IPS-20b (cell line): Measurements from ENCODE around the gene CCL27.
A peak's percentile ranks its signal among the peaks of the same experiment; 100 is the strongest.

Experiments used
- H3K27ac ChIP-seq: one replicate; pipeline ENCODE4 v1.5.1; 2013; ENCODE audit warnings: low read length
- H3K27me3 ChIP-seq: 2 replicates; pipeline ENCODE4 v1.6.1; 2013; ENCODE audit warnings: mild to moderate bottlenecking, low read length, inconsistent platforms; ENCODE audit not compliant: insufficient read depth
- H3K36me3 ChIP-seq: 2 replicates; pipeline ENCODE4 v1.6.1; 2013; ENCODE audit warnings: low read depth, mild to moderate bottlenecking, inconsistent platforms, low read length, moderate library complexity; ENCODE audit not compliant: insufficient read depth
- H3K4me1 ChIP-seq: 2 replicates; pipeline ENCODE4 v1.6.1; 2013; ENCODE audit warnings: mild to moderate bottlenecking, control low read depth, inconsistent platforms, low read length, moderate library complexity; ENCODE audit not compliant: insufficient read depth
- H3K4me3 ChIP-seq: 2 replicates; pipeline ENCODE4 v1.5.1; 2013; ENCODE audit warnings: mild to moderate bottlenecking, low read length, inconsistent platforms
- H3K9ac ChIP-seq: 2 replicates; pipeline ENCODE4 v1.6.1; 2013; ENCODE audit warnings: low read depth, mild to moderate bottlenecking, inconsistent platforms, low read length, moderate library complexity
- H3K9me3 ChIP-seq: 2 replicates; pipeline ENCODE4 v1.6.1; 2013; ENCODE audit warnings: mild to moderate bottlenecking, low read depth, low read length, inconsistent platforms; ENCODE audit not compliant: insufficient read depth

The CCL27 gene

DNA sequence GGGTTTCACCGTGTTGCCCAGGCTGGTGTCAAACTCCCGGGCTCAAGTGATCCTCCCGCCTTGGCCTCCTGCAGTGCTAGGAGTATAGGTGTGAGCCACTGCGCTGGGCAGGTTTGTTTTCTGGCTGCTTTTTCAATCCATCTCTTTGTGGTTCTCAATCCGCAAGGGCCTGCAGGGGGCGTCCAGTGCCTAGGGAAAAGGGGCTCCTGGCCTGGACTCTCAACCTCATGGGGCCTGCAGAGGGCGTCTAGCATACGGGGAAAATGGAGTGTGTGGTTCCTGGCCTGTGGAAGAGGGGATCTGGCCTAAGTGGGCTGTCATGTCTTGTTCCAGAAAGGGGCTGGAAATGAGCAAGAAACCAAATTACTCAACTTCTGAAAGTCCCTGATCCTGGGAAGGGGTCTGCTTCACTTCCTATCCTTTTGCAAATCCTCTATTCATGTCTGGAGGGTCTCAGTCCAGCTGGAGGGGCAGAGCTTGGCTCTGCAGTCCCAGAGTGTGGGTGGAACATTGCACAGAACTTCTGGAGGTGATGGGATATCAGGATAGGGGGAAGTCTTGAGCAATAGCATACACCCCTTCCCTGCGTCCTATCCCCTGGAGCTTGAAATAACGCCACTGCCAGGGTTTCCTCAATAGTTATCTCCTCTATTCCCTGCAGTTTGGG, 12.7 kb upstream of the CCL27 start:
- Histone ChIP-seq H3K27me3 (no peaks in the 10 kb centered on the region), H3K27ac (no peak overlapping the region), H3K36me3 (no peaks in the 10 kb centered on the region), H3K9me3 (no peaks in the 10 kb centered on the region), H3K4me1 (no peaks in the 10 kb centered on the region), H3K9ac (no peak overlapping the region), H3K4me3 (no peak overlapping the region)

DNA sequence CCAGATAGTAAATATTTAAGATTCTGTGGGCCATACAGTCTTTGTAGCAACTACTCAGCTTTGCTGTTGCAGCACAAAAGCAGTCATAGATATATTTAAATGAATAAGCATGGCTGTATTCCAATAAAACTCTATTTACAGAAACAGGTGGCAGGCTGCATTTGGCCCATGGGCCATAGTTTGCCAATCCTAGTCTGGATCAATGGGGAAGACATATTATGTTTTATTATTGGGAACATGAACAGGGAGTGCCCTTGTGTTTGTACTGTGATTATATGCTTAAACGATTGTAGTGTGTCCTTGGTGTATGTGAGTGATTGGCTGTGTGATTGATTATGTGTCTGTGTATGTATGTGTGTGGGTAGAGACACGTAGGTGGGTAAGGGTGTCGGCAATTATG, 12.0 kb upstream of the CCL27 start:
- H3K4me1 ChIP-seq = no peaks in the 10 kb centered on the region
- no peak overlapping the region for H3K4me3 ChIP-seq
- no peak overlapping the region for H3K9ac ChIP-seq
- H3K36me3 ChIP-seq = no peaks in the 10 kb centered on the region
- H3K27me3 ChIP-seq = no peaks in the 10 kb centered on the region
- H3K27ac ChIP-seq = no peak overlapping the region
- H3K9me3 ChIP-seq = peaks cover 4% of the 10 kb centered on the region; the same call in 1 of the 2 replicates

DNA sequence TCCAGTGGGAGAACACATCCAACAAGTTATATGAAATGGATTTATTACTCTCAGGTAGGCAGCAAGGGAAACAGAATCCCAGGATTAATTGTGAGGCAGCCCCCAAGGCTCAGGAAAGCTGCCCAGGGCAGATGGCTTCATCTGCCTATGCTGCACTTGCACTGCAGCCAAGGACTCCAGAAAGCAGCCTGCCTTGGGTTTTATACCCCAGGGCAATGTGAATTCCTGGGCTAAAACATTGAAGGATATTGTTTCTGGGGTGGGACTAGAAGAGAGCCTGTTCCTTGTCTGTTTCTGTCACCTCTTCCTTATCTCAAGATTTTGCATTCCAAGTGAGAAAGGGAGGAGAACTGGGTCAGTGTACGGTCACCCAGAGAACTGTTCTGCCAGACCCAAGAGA, 8.8 kb upstream of the CCL27 start:
- H3K27me3 ChIP-seq = no peaks in the 10 kb centered on the region
- H3K9me3 ChIP-seq = peaks cover 4% of the 10 kb centered on the region; the same call in 1 of the 2 replicates
- no peak overlapping the region for H3K27ac ChIP-seq
- no peaks in the 10 kb centered on the region for H3K4me1 ChIP-seq
- no peak overlapping the region for H3K9ac ChIP-seq
- no peaks in the 10 kb centered on the region; the same call in 1 of the 2 replicates for H3K36me3 ChIP-seq
- no peak overlapping the region for H3K4me3 ChIP-seq

DNA sequence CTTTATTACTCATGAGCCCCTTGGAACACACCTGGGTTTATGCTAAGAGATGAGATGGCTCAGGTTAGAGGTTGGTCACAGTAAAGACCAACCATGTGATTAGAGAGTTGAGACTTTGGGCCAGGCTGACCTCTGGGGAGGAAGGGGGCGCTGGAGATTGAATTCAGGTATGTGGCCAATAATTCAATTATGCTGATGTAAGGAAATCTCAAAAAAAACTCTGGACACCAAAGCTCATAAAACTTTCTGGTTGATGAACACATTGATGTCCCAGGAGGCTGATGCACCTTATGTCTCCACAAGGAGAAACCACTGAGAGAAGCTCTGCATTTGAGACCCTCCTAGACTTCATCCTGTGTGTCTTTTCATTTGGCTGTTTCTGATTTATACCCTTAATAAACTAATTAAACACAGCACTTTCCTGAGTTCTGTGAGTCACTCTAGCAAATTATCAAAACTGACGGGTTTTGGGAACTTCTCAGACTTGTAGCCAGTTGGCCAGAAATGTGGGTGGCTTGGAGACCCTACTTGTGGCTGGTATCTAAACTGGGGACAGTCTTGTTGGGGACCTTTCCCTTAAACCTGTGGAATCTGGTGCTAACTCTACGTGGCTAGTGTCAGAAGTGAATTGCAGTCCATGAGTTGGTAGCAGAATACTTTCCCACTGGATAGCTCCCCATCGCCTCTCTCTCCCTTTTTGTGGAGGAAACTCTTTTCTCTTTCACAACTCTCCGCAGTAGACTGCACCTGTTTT, 7.5 kb upstream of the CCL27 start:
- Histone ChIP-seq H3K27me3 (no peaks in the 10 kb centered on the region), H3K36me3 (no peaks in the 10 kb centered on the region; the same call in 1 of the 2 replicates), H3K4me3 (no peak overlapping the region), H3K4me1 (no peaks in the 10 kb centered on the region), H3K9me3 (peaks cover 4% of the 10 kb centered on the region; the same call in 1 of the 2 replicates), H3K27ac (no peak overlapping the region), H3K9ac (no peak overlapping the region)

DNA sequence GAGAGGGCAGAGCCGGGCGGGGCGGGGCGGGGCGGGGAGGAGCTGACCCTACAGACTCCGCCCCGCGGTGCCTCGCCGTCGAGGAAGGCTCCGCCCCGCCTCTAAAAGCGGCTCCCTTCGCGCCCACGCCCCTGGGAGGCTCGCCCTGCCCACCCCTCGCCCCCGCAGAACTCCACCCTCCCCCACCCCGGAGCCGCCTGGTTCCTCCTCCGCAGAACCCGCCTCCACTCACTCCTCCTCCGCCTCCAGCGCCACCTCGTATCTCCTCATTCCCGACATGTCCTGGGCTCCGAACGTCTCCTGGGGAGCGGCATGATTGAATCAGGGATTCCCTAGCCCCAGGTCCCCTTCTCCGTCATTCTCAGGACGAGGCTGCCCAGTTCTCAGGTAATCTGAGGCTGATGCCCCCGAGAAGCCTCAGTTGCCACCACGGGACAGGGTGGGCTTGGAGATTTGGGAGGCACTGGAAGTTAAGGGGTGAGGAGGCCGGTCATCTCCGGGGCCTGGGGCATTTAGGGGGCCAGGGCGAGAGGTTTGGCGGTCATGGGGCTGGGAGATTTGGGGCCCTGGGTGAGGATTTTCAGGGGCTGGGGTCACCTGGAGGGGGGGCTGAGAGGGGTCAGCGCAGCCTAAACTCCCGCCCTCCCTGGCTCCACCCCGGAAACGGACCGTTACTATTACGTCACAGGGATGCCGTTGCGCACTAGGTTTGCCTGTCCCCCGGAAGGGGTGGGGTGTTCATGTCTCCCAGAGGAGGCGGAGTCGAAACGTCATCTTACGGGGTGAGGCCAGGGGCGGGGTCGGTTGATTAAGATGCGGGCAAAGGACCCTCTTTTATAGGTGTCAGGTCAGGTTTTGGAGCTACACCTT, 3.2 kb upstream of the CCL27 start:
- Histone ChIP-seq H3K9ac (peak overlapping the region; percentile 97), H3K4me1 (no peaks in the 10 kb centered on the region; the same call in 1 of the 2 replicates), H3K4me3 (peak overlapping the region; percentile 98), H3K36me3 (no peaks in the 10 kb centered on the region; the same call in 1 of the 2 replicates), H3K27ac (peak overlapping the region; percentile 95), H3K27me3 (peaks cover 3% of the 10 kb centered on the region; the same call in 1 of the 2 replicates), H3K9me3 (peaks cover 4% of the 10 kb centered on the region; the same call in 1 of the 2 replicates)

DNA sequence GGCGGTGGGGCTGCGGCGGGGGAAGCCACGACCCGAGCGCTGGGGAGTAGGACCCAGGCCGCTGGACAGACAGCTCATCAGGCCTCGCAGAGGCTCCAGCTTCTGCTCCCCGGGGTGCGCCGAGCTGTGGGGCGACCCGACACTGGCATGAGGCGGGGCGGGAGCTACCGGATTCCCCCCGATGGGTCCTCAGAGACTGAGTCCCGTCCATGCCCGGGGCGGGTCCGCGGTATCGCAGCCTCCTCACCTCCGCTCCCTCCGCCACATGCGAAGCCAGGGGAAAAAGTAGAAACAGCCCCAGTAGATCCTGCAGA, 2.6 kb upstream of the CCL27 start:
- H3K4me1 ChIP-seq = no peaks in the 10 kb centered on the region; the same call in 1 of the 2 replicates
- no peak overlapping the region for H3K27ac ChIP-seq
- no peaks in the 10 kb centered on the region; the same call in 1 of the 2 replicates for H3K36me3 ChIP-seq
- H3K9me3 ChIP-seq = peaks cover 4% of the 10 kb centered on the region; the same call in 1 of the 2 replicates
- no peak overlapping the region for H3K9ac ChIP-seq
- H3K27me3 ChIP-seq = peaks cover 3% of the 10 kb centered on the region; the same call in 1 of the 2 replicates
- peak overlapping the region; percentile 68 for H3K4me3 ChIP-seq

DNA sequence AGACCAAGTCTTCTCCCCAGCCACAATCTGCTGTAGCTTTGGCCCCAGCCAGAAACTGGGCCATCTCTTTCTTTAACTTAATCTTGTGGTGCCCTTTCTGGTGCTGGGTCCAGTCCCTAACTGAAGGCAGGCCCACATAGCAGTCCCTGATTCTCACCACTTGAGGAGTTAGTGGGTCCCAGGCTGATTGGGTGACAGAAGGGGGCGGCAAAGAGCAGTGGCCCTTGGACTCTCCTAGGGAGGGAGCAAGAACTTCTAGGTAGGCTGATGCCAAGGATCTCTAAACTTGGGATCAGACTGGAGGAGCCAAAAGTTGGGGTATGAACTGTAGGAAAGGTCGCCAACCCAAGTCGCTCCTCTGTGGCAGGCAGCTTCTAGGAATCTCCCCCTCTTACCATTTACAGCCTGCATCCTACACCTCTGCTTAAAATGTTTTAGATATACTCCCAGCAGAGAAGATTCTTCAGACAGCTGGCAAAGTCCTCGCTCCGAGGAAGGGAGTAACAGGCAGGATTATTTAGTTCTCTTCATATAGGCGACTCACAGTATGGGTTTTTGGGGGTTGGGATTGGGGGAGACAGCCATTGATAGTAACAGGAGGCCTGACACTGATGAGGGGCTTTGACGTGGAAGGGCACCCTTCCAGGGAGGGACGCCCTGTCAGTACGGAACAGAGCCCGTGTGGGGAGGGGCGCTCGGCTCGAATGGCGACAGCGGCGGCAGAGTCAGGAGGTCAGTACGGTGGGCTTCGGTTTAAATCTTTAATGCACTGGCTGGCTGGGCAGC, 2.0 kb upstream of the CCL27 start:
- H3K4me3 ChIP-seq = peak overlapping the region; percentile 68
- no peak overlapping the region for H3K27ac ChIP-seq
- no peak overlapping the region for H3K9ac ChIP-seq
- no peaks in the 10 kb centered on the region for H3K9me3 ChIP-seq
- H3K27me3 ChIP-seq = peaks cover 3% of the 10 kb centered on the region; the same call in 1 of the 2 replicates
- no peaks in the 10 kb centered on the region; the same call in 1 of the 2 replicates for H3K36me3 ChIP-seq
- no peaks in the 10 kb centered on the region; the same call in 1 of the 2 replicates for H3K4me1 ChIP-seq

DNA sequence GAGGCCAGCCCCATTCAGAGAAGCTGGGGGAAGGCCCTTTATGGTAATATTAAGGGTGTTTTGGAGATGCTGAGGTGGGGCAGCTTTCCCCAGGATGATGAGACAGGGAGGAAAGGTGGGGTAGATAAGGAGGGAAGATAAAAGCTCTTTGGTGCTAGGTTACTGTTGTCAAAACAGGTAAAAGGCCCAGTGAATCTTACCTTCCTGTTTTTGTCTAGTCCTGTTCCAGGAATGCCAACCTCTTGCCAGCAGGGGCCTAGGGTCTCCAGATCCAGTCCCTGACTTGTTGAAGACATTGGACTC, 797 bp upstream of the CCL27 start:
- no peaks in the 10 kb centered on the region; the same call in 1 of the 2 replicates for H3K4me1 ChIP-seq
- no peaks in the 10 kb centered on the region for H3K9me3 ChIP-seq
- no peaks in the 10 kb centered on the region; the same call in 1 of the 2 replicates for H3K36me3 ChIP-seq
- no peak overlapping the region for H3K27ac ChIP-seq
- no peak overlapping the region for H3K4me3 ChIP-seq
- peaks cover 3% of the 10 kb centered on the region; the same call in 1 of the 2 replicates for H3K27me3 ChIP-seq
- H3K9ac ChIP-seq = no peak overlapping the region

DNA sequence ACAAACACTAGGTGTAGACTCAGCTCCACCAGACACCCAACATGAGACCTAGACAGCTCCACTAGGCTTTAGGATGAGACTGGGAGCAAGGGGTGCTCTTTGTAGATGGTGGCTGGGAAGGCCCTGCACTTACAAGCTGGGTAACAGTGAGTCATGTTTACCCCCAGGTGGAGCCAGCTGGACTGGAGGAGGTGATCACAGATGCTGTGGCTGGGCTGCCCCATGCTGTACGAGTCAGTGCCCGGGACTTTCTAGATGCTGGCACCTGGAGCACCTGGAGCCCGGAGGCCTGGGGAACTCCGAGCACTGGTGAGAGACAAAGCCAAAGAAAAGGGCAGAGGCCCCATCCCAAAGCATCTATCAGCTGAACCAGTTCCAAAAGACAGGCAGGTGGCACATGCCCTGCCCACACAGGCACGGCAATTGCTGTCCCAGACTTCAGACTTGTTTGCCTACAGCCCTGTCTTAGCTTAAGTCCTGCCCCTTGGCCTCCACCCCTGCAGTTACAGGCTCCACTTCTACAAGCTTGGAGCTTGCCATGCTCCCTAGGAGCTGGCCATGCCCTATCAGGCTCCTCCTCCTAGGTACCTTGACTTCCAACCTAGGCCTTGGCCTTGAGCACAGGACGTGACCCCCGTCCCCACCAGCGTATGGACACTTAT, 2.7 kb downstream of the CCL27 start:
- no peaks in the 10 kb centered on the region for H3K9me3 ChIP-seq
- no peak overlapping the region for H3K27ac ChIP-seq
- peaks cover 3% of the 10 kb centered on the region; the same call in 1 of the 2 replicates for H3K27me3 ChIP-seq
- H3K9ac ChIP-seq = no peak overlapping the region
- H3K36me3 ChIP-seq = no peaks in the 10 kb centered on the region
- H3K4me3 ChIP-seq = no peak overlapping the region
- H3K4me1 ChIP-seq = no peaks in the 10 kb centered on the region; the same call in 1 of the 2 replicates

DNA sequence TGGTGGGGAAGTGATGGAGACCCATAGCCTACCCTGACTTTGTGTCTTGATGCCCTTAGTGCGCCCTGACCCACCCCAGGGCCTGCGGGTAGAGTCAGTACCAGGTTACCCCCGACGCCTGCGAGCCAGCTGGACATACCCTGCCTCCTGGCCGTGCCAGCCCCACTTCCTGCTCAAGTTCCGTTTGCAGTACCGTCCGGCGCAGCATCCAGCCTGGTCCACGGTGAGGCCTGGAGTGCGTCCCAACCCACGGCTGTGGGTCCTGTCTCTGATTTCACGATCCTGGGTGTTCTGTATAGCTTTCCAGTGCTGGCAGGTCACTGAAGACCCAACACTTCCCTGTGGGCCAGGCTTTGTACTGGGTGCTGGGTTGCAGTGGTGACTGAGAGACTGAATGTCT, 4.0 kb downstream of the CCL27 start:
- no peaks in the 10 kb centered on the region for H3K36me3 ChIP-seq
- no peaks in the 10 kb centered on the region for H3K9me3 ChIP-seq
- H3K27ac ChIP-seq = no peak overlapping the region
- H3K4me1 ChIP-seq = peaks cover under 1% of the 10 kb centered on the region; the same call in 1 of the 2 replicates
- H3K27me3 ChIP-seq = no peaks in the 10 kb centered on the region
- no peak overlapping the region for H3K4me3 ChIP-seq
- no peak overlapping the region for H3K9ac ChIP-seq
